Keratinocyte (primary cell): ENCODE measurements around the gene NLGN1. TPM values are rescaled to one million over a fixed set of nuclear protein-coding genes. Genes with fewer than 3 reads are reported as not detected.
"Not testable (repeated sequence)": the region's sequence is repeated elsewhere in the genome, so short reads cannot be mapped to it uniquely, and the experiment has no call there.

Experiments used
- DNase-seq: peaks from one replicate; pipeline ENCODE4 v3.0.0-alpha.2; 2011; ENCODE audit warnings: low read depth, missing footprints, low spot score
- FAIRE-seq: peaks from 2 replicates; lab custom pipeline; 2011; peaks lifted over from hg19 to GRCh38; lab: Jason Lieb, UNC
- H2AFZ ChIP-seq: 2 replicates; pipeline ENCODE4 v1.6.0; 2012; ENCODE audit warnings: low read length, control low read depth, inconsistent platforms; ENCODE audit not compliant: control insufficient read depth
- H3K27ac ChIP-seq: 2 replicates; pipeline ENCODE4 v1.5.1; 2011; ENCODE audit warnings: low read length; ENCODE audit not compliant: control insufficient read depth, insufficient read depth
- H3K27me3 ChIP-seq: 3 replicates; pipeline ENCODE4 v1.6.0; 2011; ENCODE audit warnings: low read length; ENCODE audit not compliant: control insufficient read depth, insufficient read depth; ENCODE audit errors: extremely low read depth
- H3K36me3 ChIP-seq, 2 experiments: 2 replicates in 1 of 2; 3 replicates in 1 of 2; pipeline ENCODE4 v1.5.1; 2011; ENCODE audit warnings: low read length in 2 of 2, mild to moderate bottlenecking in 1 of 2; ENCODE audit not compliant: control insufficient read depth in 2 of 2, insufficient read depth in 2 of 2; ENCODE audit errors: extremely low read depth in 1 of 2
- H3K4me1 ChIP-seq: 3 replicates; pipeline ENCODE4 v1.5.1; 2011; ENCODE audit warnings: low read length; ENCODE audit not compliant: control insufficient read depth, insufficient read depth; ENCODE audit errors: extremely low read depth
- H3K4me2 ChIP-seq: 3 replicates; pipeline ENCODE4 v1.6.0; 2011; ENCODE audit warnings: low read depth, low read length; ENCODE audit not compliant: control insufficient read depth, insufficient read depth; ENCODE audit errors: extremely low read depth
- H3K4me3 ChIP-seq, 3 experiments: fragments of 200-600 bp in 1 of 3; sonication (generic) in 1 of 3; 2 replicates in 2 of 3; 3 replicates in 1 of 3; pipeline ENCODE4 v1.5.1; 2011 to 2016; ENCODE audit warnings: low read length in 3 of 3, mild to moderate bottlenecking in 3 of 3, control low read depth in 2 of 3, inconsistent platforms in 1 of 3, low read depth in 1 of 3, mixed read lengths in 1 of 3, mixed run types in 1 of 3, moderate library complexity in 1 of 3; ENCODE audit not compliant: control insufficient read depth in 2 of 3, insufficient read depth in 2 of 3; ENCODE audit errors: extremely low read depth in 1 of 3
- H3K79me2 ChIP-seq: 2 replicates; pipeline ENCODE4 v1.6.0; 2012; ENCODE audit warnings: low read length; ENCODE audit not compliant: control insufficient read depth, insufficient read depth
- H3K9ac ChIP-seq: 3 replicates; pipeline ENCODE4 v1.6.0; 2011; ENCODE audit warnings: low read length; ENCODE audit not compliant: control insufficient read depth, insufficient read depth; ENCODE audit errors: extremely low read depth
- H3K9me1 ChIP-seq: 3 replicates; pipeline ENCODE4 v1.6.0; 2011; ENCODE audit warnings: low read length; ENCODE audit not compliant: control insufficient read depth, insufficient read depth; ENCODE audit errors: extremely low read depth
- H3K9me3 ChIP-seq: 2 replicates; pipeline ENCODE4 v1.5.1; 2012; ENCODE audit warnings: low read depth, low read length; ENCODE audit not compliant: control insufficient read depth
- H4K20me1 ChIP-seq: 3 replicates; pipeline ENCODE4 v1.6.0; 2011; ENCODE audit warnings: low read length; ENCODE audit not compliant: control insufficient read depth, insufficient read depth; ENCODE audit errors: extremely low read depth
- EZH2 ChIP-seq: IDR thresholded peaks from one replicate; pipeline ENCODE4 v1.6.1; 2012; ENCODE audit warnings: inconsistent platforms, mild to moderate bottlenecking, low read length, moderate library complexity
- dilution Hi-C: fragments of 300-500 bp; cut with MboI; formaldehyde crosslinking; loops from one replicate; pipeline ENCODE4 v1.7.0; 2020; ENCODE audit warnings: low sequenced_read_pairs; ENCODE audit not compliant: extremely low pct_ligation_motif_present
- polyA plus RNA-seq, 5 experiments: library from polyadenylated mRNA; depleted of rRNA in 3 of 5; stranded (reverse) in 3 of 5; stranded (forward) in 1 of 5; unstranded in 1 of 5; fragments of >200 nt; gene quantifications; 1 replicate in 1 of 5; 2 replicates in 3 of 5; 3 replicates in 1 of 5; pipeline versions ENCODE4 v1.2.1 to v1.2.3, GENCODE V29; 2011 to 2012; ENCODE audit warnings: missing spikeins in 2 of 5, low read depth in 1 of 5, low replicate concordance in 1 of 5
- TF ChIP-seq, protein P1 (sequence below), 3 experiments: IDR thresholded peaks in 1 of 3; conservative IDR thresholded peaks in 1 of 3; optimal IDR thresholded peaks in 1 of 3; 2 replicates in 2 of 3; 3 replicates in 1 of 3; pipeline versions ENCODE3 to v1.5.1; 2011; ENCODE audit warnings: low read length in 3 of 3, mild to moderate bottlenecking in 3 of 3, moderate library complexity in 2 of 3, control low read depth in 1 of 3, inconsistent platforms in 1 of 3; ENCODE audit not compliant: insufficient read depth in 2 of 3; ENCODE audit errors: extremely low read depth in 1 of 3

Gene NLGN1
- polyA plus RNA-seq, 1 donor (not counting 4 experiments of a cell fraction or from before 2014, with no cell fraction given), result not detected

GRCh38 chr3:173589116-173589515 lies 191.6 kb downstream of the NLGN1 start:
- no peaks in the 10 kb centered on the region for H3K79me2 ChIP-seq
- dilution Hi-C loops, result no loop called here
- H3K9ac ChIP-seq, result no peak overlapping the region
- H2AFZ ChIP-seq, result no peak overlapping the region
- no peak for TF ChIP-seq EZH2
- TF ChIP-seq, protein P1, sequence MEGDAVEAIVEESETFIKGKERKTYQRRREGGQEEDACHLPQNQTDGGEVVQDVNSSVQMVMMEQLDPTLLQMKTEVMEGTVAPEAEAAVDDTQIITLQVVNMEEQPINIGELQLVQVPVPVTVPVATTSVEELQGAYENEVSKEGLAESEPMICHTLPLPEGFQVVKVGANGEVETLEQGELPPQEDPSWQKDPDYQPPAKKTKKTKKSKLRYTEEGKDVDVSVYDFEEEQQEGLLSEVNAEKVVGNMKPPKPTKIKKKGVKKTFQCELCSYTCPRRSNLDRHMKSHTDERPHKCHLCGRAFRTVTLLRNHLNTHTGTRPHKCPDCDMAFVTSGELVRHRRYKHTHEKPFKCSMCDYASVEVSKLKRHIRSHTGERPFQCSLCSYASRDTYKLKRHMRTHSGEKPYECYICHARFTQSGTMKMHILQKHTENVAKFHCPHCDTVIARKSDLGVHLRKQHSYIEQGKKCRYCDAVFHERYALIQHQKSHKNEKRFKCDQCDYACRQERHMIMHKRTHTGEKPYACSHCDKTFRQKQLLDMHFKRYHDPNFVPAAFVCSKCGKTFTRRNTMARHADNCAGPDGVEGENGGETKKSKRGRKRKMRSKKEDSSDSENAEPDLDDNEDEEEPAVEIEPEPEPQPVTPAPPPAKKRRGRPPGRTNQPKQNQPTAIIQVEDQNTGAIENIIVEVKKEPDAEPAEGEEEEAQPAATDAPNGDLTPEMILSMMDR (optimal IDR thresholded peaks at IDR 0.05 in 1 of 3, IDR thresholded peaks at IDR 0.05 in 1 of 3, conservative IDR thresholded peaks at IDR 0.05 in 1 of 3; ENCODE audit: extremely low read depth in 1 of 3, insufficient read depth in 2 of 3, low read length in 3 of 3), result no peak
- no peak overlapping the region for H3K27ac ChIP-seq
- FAIRE-seq (no peak), DNase-seq (no peak)
- peaks cover 21% of the 10 kb centered on the region for H3K27me3 ChIP-seq
- H3K9me3 ChIP-seq, result no peaks in the 10 kb centered on the region
- H3K4me3 ChIP-seq, result no peak overlapping the region
- H3K9me1 ChIP-seq, result no peaks in the 10 kb centered on the region
- no peak overlapping the region for H3K4me2 ChIP-seq
- H3K4me1 ChIP-seq, result peaks cover 6% of the 10 kb centered on the region
- H3K36me3 ChIP-seq, result no peaks in the 10 kb centered on the region
- no peaks in the 10 kb centered on the region for H4K20me1 ChIP-seq

- no peak for TF ChIP-seq EZH2
- TF ChIP-seq, protein P1 (optimal IDR thresholded peaks at IDR 0.05 in 1 of 3, IDR thresholded peaks at IDR 0.05 in 1 of 3, conservative IDR thresholded peaks at IDR 0.05 in 1 of 3; ENCODE audit: extremely low read depth in 1 of 3, insufficient read depth in 2 of 3, low read length in 3 of 3), result no peak
- Histone ChIP-seq H3K79me2 (no peaks in the 10 kb centered on the region), H3K9me1 (no peaks in the 10 kb centered on the region), H3K4me2 (no peak overlapping the region), H3K4me3 (no peak overlapping the region), H4K20me1 (no peaks in the 10 kb centered on the region), H3K27ac (no peak overlapping the region), H2AFZ (no peak overlapping the region), H3K9me3 (no peaks in the 10 kb centered on the region), H3K9ac (no peak overlapping the region), H3K27me3 (no peaks in the 10 kb centered on the region), H3K36me3 (no peaks in the 10 kb centered on the region), H3K4me1 (no peaks in the 10 kb centered on the region)
- no peak for FAIRE-seq
- DNase-seq, result no peak
- dilution Hi-C loops, result no loop called here
Measured at GRCh38 chr3:173591401-173591800, 193.9 kb downstream of the NLGN1 start.

- DNase-seq, dilution Hi-C loops, H3K36me3 ChIP-seq: not testable (repeated sequence)
Measured at GRCh38 chr3:173594881-173595280, 197.3 kb downstream of the NLGN1 start.

More at GRCh38 chr3:173594881-173595280, 197.3 kb downstream of the NLGN1 start:
- not testable (repeated sequence) for H3K79me2 ChIP-seq, H3K4me1 ChIP-seq, H3K27ac ChIP-seq, H3K27me3 ChIP-seq, H2AFZ ChIP-seq, FAIRE-seq, H3K4me3 ChIP-seq, H3K9ac ChIP-seq, H3K4me2 ChIP-seq, H4K20me1 ChIP-seq, H3K9me1 ChIP-seq, H3K9me3 ChIP-seq
